ENCODE data around the gene SCMH1.

The SCMH1 gene

DNA sequence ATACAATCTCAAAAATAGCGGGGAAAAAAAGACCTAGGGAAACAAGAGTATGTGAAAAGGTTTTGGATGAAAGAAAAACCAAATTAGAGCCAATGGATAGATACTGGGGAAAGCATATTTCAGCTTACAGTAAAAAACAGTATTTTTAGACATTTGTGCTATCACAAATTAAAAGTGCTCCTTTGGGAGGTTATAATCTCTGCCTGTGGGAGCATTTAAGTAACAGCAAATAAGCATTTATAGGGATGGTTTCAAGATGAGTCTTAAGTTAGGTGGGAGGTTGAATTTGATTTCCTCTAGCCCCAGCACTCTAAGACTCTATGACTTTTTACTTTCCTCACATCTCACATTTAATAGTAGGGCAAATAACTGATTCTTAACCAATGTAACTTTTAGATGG, 141.0 kb downstream of the SCMH1 start:
- H2AK5ac ChIP-seq (ENCODE audit: low read length), result no peak overlapping the region
- no peak overlapping the region for H3K4me2 ChIP-seq (ENCODE audit: low read length)
- no peaks in the 10 kb centered on the region for H3K27me3 ChIP-seq (ENCODE audit: insufficient read depth, low read length, poor library complexity)
- no peak overlapping the region for H3K56ac ChIP-seq (ENCODE audit: low read length)
- no peaks in the 10 kb centered on the region for H3K79me1 ChIP-seq (ENCODE audit: low read length)
- no peak overlapping the region for H2BK15ac ChIP-seq (replicated peaks; ENCODE audit: low read depth)
- WGBS (ENCODE audit: extremely low coverage, insufficient coverage, low lambda C conversion rate), result no CpG with 5 or more reads among the region's 1 CpG
- no peak overlapping the region for H3K23ac ChIP-seq (ENCODE audit: low read length)
- no peak overlapping the region for H3K18ac ChIP-seq (ENCODE audit: low read length)
- no peak overlapping the region for H3K9ac ChIP-seq (ENCODE audit: low read length)
- no peak overlapping the region for H2BK5ac ChIP-seq (ENCODE audit: low read length)
- no peaks in the 10 kb centered on the region for H3K79me2 ChIP-seq (ENCODE audit: control insufficient read depth, insufficient read depth, low read length)
- no peaks in the 10 kb centered on the region for H3K36me3 ChIP-seq (ENCODE audit: control insufficient read depth, insufficient read depth, low read length)
- H3K4me1 ChIP-seq (ENCODE audit: control insufficient read depth, low read depth, low read length), result no peaks in the 10 kb centered on the region
- H3K4ac ChIP-seq (ENCODE audit: low read depth, low read length), result no peak overlapping the region
- DNase-seq, result no peak
- H3K27ac ChIP-seq (ENCODE audit: low read depth, low read length), result no peak overlapping the region
- no peak overlapping the region for H4K5ac ChIP-seq (ENCODE audit: low read length)
- H2BK120ac ChIP-seq (ENCODE audit: low read depth, low read length), result no peak overlapping the region
- no peak overlapping the region for H3K4me3 ChIP-seq (ENCODE audit: low read length)
- H4K8ac ChIP-seq (ENCODE audit: low read depth, low read length), result no peak overlapping the region

DNA sequence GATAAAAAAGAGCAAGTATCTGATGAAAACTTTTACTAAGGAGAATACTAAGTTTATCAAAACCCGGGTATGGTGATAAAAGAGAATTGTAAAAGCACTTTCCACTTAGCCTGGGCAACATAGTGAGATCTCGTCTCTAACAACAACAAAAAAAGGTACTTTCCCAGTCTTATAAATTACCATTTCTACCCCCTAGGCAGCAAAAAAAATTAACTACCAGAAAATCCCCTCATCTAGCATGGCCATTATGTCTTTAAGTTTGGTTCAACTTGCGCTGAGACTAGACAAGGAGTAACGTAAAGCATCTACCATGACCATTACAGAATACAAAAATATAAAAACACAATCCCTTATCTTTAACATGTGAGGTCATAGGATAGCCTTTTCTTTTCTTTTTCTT, 141.9 kb downstream of the SCMH1 start:
- Histone ChIP-seq H3K18ac (ENCODE audit: low read length) (no peak overlapping the region), H3K56ac (ENCODE audit: low read length) (no peak overlapping the region), H3K79me2 (ENCODE audit: control insufficient read depth, insufficient read depth, low read length) (no peaks in the 10 kb centered on the region), H2BK15ac (replicated peaks; ENCODE audit: low read depth) (no peak overlapping the region), H3K4ac (ENCODE audit: low read depth, low read length) (no peak overlapping the region), H3K27ac (ENCODE audit: low read depth, low read length) (no peak overlapping the region), H3K4me2 (ENCODE audit: low read length) (no peak overlapping the region), H2BK5ac (ENCODE audit: low read length) (no peak overlapping the region), H2AK5ac (ENCODE audit: low read length) (no peak overlapping the region), H3K36me3 (ENCODE audit: control insufficient read depth, insufficient read depth, low read length) (no peaks in the 10 kb centered on the region), H3K9ac (ENCODE audit: low read length) (no peak overlapping the region), H2BK120ac (ENCODE audit: low read depth, low read length) (no peak overlapping the region), H3K4me1 (ENCODE audit: control insufficient read depth, low read depth, low read length) (no peaks in the 10 kb centered on the region), H3K79me1 (ENCODE audit: low read length) (no peaks in the 10 kb centered on the region), H3K27me3 (ENCODE audit: insufficient read depth, low read length, poor library complexity) (no peaks in the 10 kb centered on the region), H3K4me3 (ENCODE audit: low read length) (no peak overlapping the region), H3K23ac (ENCODE audit: low read length) (no peak overlapping the region), H4K8ac (ENCODE audit: low read depth, low read length) (no peak overlapping the region), H4K5ac (ENCODE audit: low read length) (no peak overlapping the region)
- DNase-seq, result no peak
- WGBS (ENCODE audit: extremely low coverage, insufficient coverage, low lambda C conversion rate), result no CpG with 5 or more reads among the region's 4 CpGs

DNA sequence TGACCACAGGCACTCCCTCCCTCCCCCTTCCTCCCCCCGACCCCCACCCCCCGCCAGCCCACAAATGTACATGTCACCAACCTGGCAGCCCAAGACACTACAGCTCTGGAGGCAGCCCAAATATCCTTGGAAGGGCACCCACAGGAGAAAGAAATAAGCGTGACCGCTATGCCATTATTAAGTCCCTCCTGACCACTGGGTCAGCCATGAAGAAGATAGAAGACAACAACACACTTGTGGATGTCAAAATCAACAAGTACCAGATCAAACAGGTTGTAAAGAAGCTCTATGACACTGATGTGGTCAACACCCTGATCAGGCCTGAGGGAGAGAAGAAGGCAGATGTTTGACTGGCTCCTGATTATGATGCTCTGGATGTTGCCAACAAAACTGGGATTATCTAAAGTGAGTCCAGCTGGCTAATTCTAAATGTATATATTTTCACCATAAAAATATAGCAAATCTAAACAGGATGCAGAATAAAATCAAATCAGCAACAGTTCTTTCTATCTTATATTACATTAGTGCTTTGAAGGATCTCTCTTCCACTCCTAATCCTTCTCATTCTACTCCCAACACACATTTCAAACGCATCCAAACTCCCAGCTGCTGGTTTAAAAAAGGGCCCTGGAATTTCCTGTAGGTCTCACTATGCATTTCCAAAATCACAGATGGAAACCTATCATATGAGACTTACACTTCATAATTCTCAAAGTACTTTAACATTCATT, 143.2 kb downstream of the SCMH1 start:
- Histone ChIP-seq H3K4me1 (ENCODE audit: control insufficient read depth, low read depth, low read length) (no peaks in the 10 kb centered on the region), H3K79me2 (ENCODE audit: control insufficient read depth, insufficient read depth, low read length) (no peaks in the 10 kb centered on the region), H3K18ac (ENCODE audit: low read length) (no peak overlapping the region), H3K36me3 (ENCODE audit: control insufficient read depth, insufficient read depth, low read length) (no peaks in the 10 kb centered on the region), H3K56ac (ENCODE audit: low read length) (no peak overlapping the region), H4K5ac (ENCODE audit: low read length) (no peak overlapping the region), H3K4me3 (ENCODE audit: low read length) (no peak overlapping the region), H2AK5ac (ENCODE audit: low read length) (no peak overlapping the region), H3K4me2 (ENCODE audit: low read length) (no peak overlapping the region), H3K9ac (ENCODE audit: low read length) (no peak overlapping the region), H2BK5ac (ENCODE audit: low read length) (no peak overlapping the region), H2BK120ac (ENCODE audit: low read depth, low read length) (no peak overlapping the region), H3K79me1 (ENCODE audit: low read length) (no peaks in the 10 kb centered on the region), H3K4ac (ENCODE audit: low read depth, low read length) (no peak overlapping the region), H3K27me3 (ENCODE audit: insufficient read depth, low read length, poor library complexity) (no peaks in the 10 kb centered on the region), H4K8ac (ENCODE audit: low read depth, low read length) (no peak overlapping the region), H3K23ac (ENCODE audit: low read length) (no peak overlapping the region), H2BK15ac (replicated peaks; ENCODE audit: low read depth) (no peak overlapping the region), H3K27ac (ENCODE audit: low read depth, low read length) (no peak overlapping the region)
- DNase-seq, result no peak
- WGBS (ENCODE audit: extremely low coverage, insufficient coverage, low lambda C conversion rate), result no CpG with 5 or more reads among the region's 5 CpGs

DNA sequence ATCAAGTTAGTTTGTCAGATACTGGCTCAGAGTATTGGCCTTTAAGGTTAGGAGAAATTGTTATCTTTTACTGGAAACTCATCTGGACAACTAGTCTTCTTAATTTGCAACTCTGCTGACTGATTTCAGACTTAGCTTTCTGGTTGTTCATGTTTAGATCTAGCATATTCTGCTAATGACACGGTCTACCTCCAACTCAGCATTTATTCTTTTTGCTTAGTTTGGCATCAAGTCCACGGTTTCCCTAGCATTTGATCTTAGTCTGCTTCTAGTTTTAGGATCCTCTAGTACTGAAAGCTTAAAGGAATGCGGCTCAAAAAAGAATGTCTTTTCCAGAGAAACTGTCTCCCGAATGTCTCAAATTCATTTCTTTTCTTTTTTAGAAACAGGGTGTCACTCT, 145.0 kb downstream of the SCMH1 start:
- Histone ChIP-seq H4K8ac (ENCODE audit: low read depth, low read length) (no peak overlapping the region), H3K27me3 (ENCODE audit: insufficient read depth, low read length, poor library complexity) (no peaks in the 10 kb centered on the region), H3K4me3 (ENCODE audit: low read length) (no peak overlapping the region), H2BK15ac (replicated peaks; ENCODE audit: low read depth) (no peak overlapping the region), H3K56ac (ENCODE audit: low read length) (no peak overlapping the region), H3K79me1 (ENCODE audit: low read length) (no peaks in the 10 kb centered on the region), H3K23ac (ENCODE audit: low read length) (no peak overlapping the region), H3K9ac (ENCODE audit: low read length) (no peak overlapping the region), H3K27ac (ENCODE audit: low read depth, low read length) (no peak overlapping the region), H4K5ac (ENCODE audit: low read length) (no peak overlapping the region), H2AK5ac (ENCODE audit: low read length) (no peak overlapping the region), H3K4ac (ENCODE audit: low read depth, low read length) (no peak overlapping the region), H2BK5ac (ENCODE audit: low read length) (no peak overlapping the region), H3K4me2 (ENCODE audit: low read length) (no peak overlapping the region), H2BK120ac (ENCODE audit: low read depth, low read length) (no peak overlapping the region), H3K18ac (ENCODE audit: low read length) (no peak overlapping the region), H3K4me1 (ENCODE audit: control insufficient read depth, low read depth, low read length) (no peaks in the 10 kb centered on the region), H3K36me3 (ENCODE audit: control insufficient read depth, insufficient read depth, low read length) (no peaks in the 10 kb centered on the region), H3K79me2 (ENCODE audit: control insufficient read depth, insufficient read depth, low read length) (no peaks in the 10 kb centered on the region)
- no CpG with 5 or more reads among the region's 4 CpGs for WGBS (ENCODE audit: extremely low coverage, insufficient coverage, low lambda C conversion rate)
- no peak for DNase-seq

- Histone ChIP-seq H3K4me1 (ENCODE audit: control insufficient read depth, low read depth, low read length) (no peaks in the 10 kb centered on the region), H3K4me3 (ENCODE audit: low read length) (no peak overlapping the region), H3K79me2 (ENCODE audit: control insufficient read depth, insufficient read depth, low read length) (no peaks in the 10 kb centered on the region), H3K9ac (ENCODE audit: low read length) (no peak overlapping the region), H3K27ac (ENCODE audit: low read depth, low read length) (no peak overlapping the region), H3K4me2 (ENCODE audit: low read length) (no peak overlapping the region), H2BK15ac (replicated peaks; ENCODE audit: low read depth) (no peak overlapping the region), H2BK120ac (ENCODE audit: low read depth, low read length) (no peak overlapping the region), H3K36me3 (ENCODE audit: control insufficient read depth, insufficient read depth, low read length) (no peaks in the 10 kb centered on the region), H3K56ac (ENCODE audit: low read length) (no peak overlapping the region), H2BK5ac (ENCODE audit: low read length) (no peak overlapping the region), H4K5ac (ENCODE audit: low read length) (no peak overlapping the region), H3K23ac (ENCODE audit: low read length) (no peak overlapping the region), H3K79me1 (ENCODE audit: low read length) (no peaks in the 10 kb centered on the region), H3K27me3 (ENCODE audit: insufficient read depth, low read length, poor library complexity) (no peaks in the 10 kb centered on the region), H3K4ac (ENCODE audit: low read depth, low read length) (no peak overlapping the region), H2AK5ac (ENCODE audit: low read length) (no peak overlapping the region), H3K18ac (ENCODE audit: low read length) (no peak overlapping the region), H4K8ac (ENCODE audit: low read depth, low read length) (no peak overlapping the region)
- no peak for DNase-seq
- no CpG with 5 or more reads among the region's 5 CpGs for WGBS (ENCODE audit: extremely low coverage, insufficient coverage, low lambda C conversion rate)
Observed at GRCh38 chr1:41093826-41094225, 148.3 kb downstream of the SCMH1 start.

- Histone ChIP-seq H4K5ac (ENCODE audit: low read length) (no peak overlapping the region), H3K18ac (ENCODE audit: low read length) (no peak overlapping the region), H2BK5ac (ENCODE audit: low read length) (no peak overlapping the region), H3K27ac (ENCODE audit: low read depth, low read length) (no peak overlapping the region), H3K23ac (ENCODE audit: low read length) (no peak overlapping the region), H3K4me3 (ENCODE audit: low read length) (no peak overlapping the region), H3K36me3 (ENCODE audit: control insufficient read depth, insufficient read depth, low read length) (no peaks in the 10 kb centered on the region), H3K9ac (ENCODE audit: low read length) (no peak overlapping the region), H3K56ac (ENCODE audit: low read length) (no peak overlapping the region), H3K4me1 (ENCODE audit: control insufficient read depth, low read depth, low read length) (no peaks in the 10 kb centered on the region), H4K8ac (ENCODE audit: low read depth, low read length) (no peak overlapping the region), H3K4ac (ENCODE audit: low read depth, low read length) (no peak overlapping the region), H2BK120ac (ENCODE audit: low read depth, low read length) (no peak overlapping the region), H3K79me2 (ENCODE audit: control insufficient read depth, insufficient read depth, low read length) (no peaks in the 10 kb centered on the region), H3K27me3 (ENCODE audit: insufficient read depth, low read length, poor library complexity) (no peaks in the 10 kb centered on the region), H3K79me1 (ENCODE audit: low read length) (no peaks in the 10 kb centered on the region), H2BK15ac (replicated peaks; ENCODE audit: low read depth) (no peak overlapping the region), H2AK5ac (ENCODE audit: low read length) (no peak overlapping the region), H3K4me2 (ENCODE audit: low read length) (no peak overlapping the region)
- DNase-seq, result no peak
Observed at GRCh38 chr1:41086921-41087320, 155.2 kb downstream of the SCMH1 start.

Data from mesendoderm (in vitro differentiated cells).